SK-N-SH (cell line): Measurements from ENCODE around the gene PALLD. TPM values are rescaled to one million over a fixed set of nuclear protein-coding genes. Genes with fewer than 3 reads are reported as not detected.

ENCODE experiments used
- CTCF ChIA-PET: fragments of 300-600, 350-600 bp; formaldehyde crosslinking; extraction: SDS; loops from one replicate; lab custom pipeline; 2021; lab: Yijun Ruan, JAX
- POLR2A ChIA-PET: fragments of 350-600 bp; sonication (Branson Sonifier 250); formaldehyde crosslinking; extraction: SDS; loops from one replicate; lab custom pipeline; 2020; ENCODE audit warnings: antibody characterized with exemption, inconsistent platforms; lab: Yijun Ruan, JAX
- DNase-seq: peaks from one replicate; pipeline ENCODE4 v3.0.0; 2012
- H2AFZ ChIP-seq: fragments of 200-600 bp; sonication (generic); 2 replicates; pipeline ENCODE4 v1.8.1; 2016; ENCODE audit warnings: antibody characterized with exemption, mild to moderate bottlenecking, low read depth
- H3F3A ChIP-seq: fragments of 200-600 bp; sonication (generic); replicated peaks from 2 replicates; pipeline ENCODE3; 2016; ENCODE audit warnings: antibody characterized with exemption, mild to moderate bottlenecking; ENCODE audit not compliant: insufficient read depth
- H3K27ac ChIP-seq, 2 experiments: fragments of 200-500 bp in 1 of 2; fragments of 200-600 bp in 1 of 2; sonication (Bioruptor generic) in 1 of 2; sonication (generic), shearing (Covaris generic) in 1 of 2; 2 replicates each; pipeline versions ENCODE4 v1.5.1 to v1.6.1; 2014 to 2016; ENCODE audit warnings: low read depth in 2 of 2, inconsistent platforms in 1 of 2, low read length in 1 of 2, mild to moderate bottlenecking in 1 of 2, mixed read lengths in 1 of 2
- H3K27me3 ChIP-seq: fragments of 200-600 bp; sonication (generic), shearing (Covaris generic); 2 replicates; pipeline ENCODE4 v1.6.1; 2016; ENCODE audit warnings: mixed run types; ENCODE audit not compliant: insufficient read depth
- H3K36me3 ChIP-seq, 2 experiments: fragments of 200-500 bp in 1 of 2; fragments of 200-600 bp in 1 of 2; sonication (Bioruptor generic) in 1 of 2; sonication (generic) in 1 of 2; replicated peaks in 1 of 2; 2 replicates each; pipeline versions ENCODE3 to v1.5.1; 2014 to 2016; ENCODE audit warnings: low read length in 1 of 2, mild to moderate bottlenecking in 1 of 2; ENCODE audit not compliant: insufficient read depth in 2 of 2, control insufficient read depth in 1 of 2
- H3K4me1 ChIP-seq, 2 experiments: fragments of 200-500 bp in 1 of 2; fragments of 200-600 bp in 1 of 2; sonication (Bioruptor generic) in 1 of 2; sonication (generic), shearing (Covaris generic) in 1 of 2; 2 replicates each; pipeline versions ENCODE4 v1.5.1 to v1.6.1; 2014 to 2016; ENCODE audit warnings: low read depth in 1 of 2, low read length in 1 of 2, mixed run types in 1 of 2; ENCODE audit not compliant: insufficient read depth in 2 of 2, control insufficient read depth in 1 of 2
- H3K4me2 ChIP-seq: fragments of 200-600 bp; sonication (generic), shearing (Covaris generic); 2 replicates; pipeline ENCODE4 v1.6.1; 2017; ENCODE audit warnings: mixed run types
- H3K4me3 ChIP-seq, 2 experiments: fragments of 200-500 bp in 1 of 2; fragments of 200-600 bp in 1 of 2; sonication (Bioruptor generic) in 1 of 2; sonication (generic), shearing (Covaris generic) in 1 of 2; 2 replicates each; pipeline versions ENCODE4 v1.5.1 to v1.8.1; 2014 to 2016; ENCODE audit warnings: low read depth in 2 of 2, inconsistent platforms in 1 of 2, low read length in 1 of 2, mild to moderate bottlenecking in 1 of 2, mixed read lengths in 1 of 2, moderate library complexity in 1 of 2
- H3K79me2 ChIP-seq: fragments of 200-600 bp; sonication (generic); 2 replicates; pipeline ENCODE4 v1.8.1; 2017; ENCODE audit warnings: mild to moderate bottlenecking; ENCODE audit not compliant: insufficient read depth
- H3K9ac ChIP-seq: fragments of 200-600 bp; sonication (generic); 2 replicates; pipeline ENCODE4 v1.6.1; 2017; ENCODE audit warnings: mixed run types
- H3K9me2 ChIP-seq: fragments of 200-600 bp; sonication (generic); 2 replicates; pipeline ENCODE4 v1.6.1; 2017; ENCODE audit warnings: mixed run types
- H3K9me3 ChIP-seq: fragments of 200-600 bp; sonication (generic); 2 replicates; pipeline ENCODE4 v1.6.1; 2017; ENCODE audit warnings: mixed run types, mild to moderate bottlenecking, moderate library complexity
- H4K20me1 ChIP-seq: fragments of 200-600 bp; sonication (generic); 2 replicates; pipeline ENCODE4 v1.6.1; 2017; ENCODE audit warnings: mild to moderate bottlenecking, mixed run types; ENCODE audit not compliant: insufficient read depth
- EP300 ChIP-seq, 2 experiments: IDR thresholded peaks; 2 replicates each; pipeline versions ENCODE4 v1.4.0 to v1.6.1; 2012; ENCODE audit warnings: borderline replicate concordance in 1 of 2, low read depth in 1 of 2, low read length in 1 of 2
- EZH2phosphoT487 ChIP-seq: fragments of 200-600 bp; sonication (generic); IDR thresholded peaks from 2 replicates; pipeline ENCODE4 v1.6.1; 2017; ENCODE audit warnings: low read depth, mixed run types, mild to moderate bottlenecking, antibody characterized with exemption, moderate library complexity, borderline replicate concordance
- FOSL2 ChIP-seq: IDR thresholded peaks from 2 replicates; pipeline ENCODE4 v1.4.0; 2012; ENCODE audit warnings: low read depth, mild to moderate bottlenecking, moderate library complexity, borderline replicate concordance
- FOXJ3 ChIP-seq: sonication (generic); formaldehyde crosslinking; IDR thresholded peaks from 2 replicates; pipeline ENCODE4 v1.5.1; 2020; ENCODE audit warnings: mild to moderate bottlenecking, missing genetic modification reagents
- FOXM1 ChIP-seq: IDR thresholded peaks from 2 replicates; pipeline ENCODE4 v1.4.0; 2012; ENCODE audit warnings: low read depth, mild to moderate bottlenecking
- GATA2 ChIP-seq: sonication (generic); formaldehyde crosslinking; IDR thresholded peaks from 2 replicates; pipeline ENCODE4 v1.5.0; 2020; ENCODE audit warnings: mild to moderate bottlenecking, missing genetic modification reagents
- IRF3 ChIP-seq: fragments of 150-350 bp; IDR thresholded peaks from 2 replicates; pipeline ENCODE4 v1.6.1; 2016; ENCODE audit warnings: mild to moderate bottlenecking, low read depth, low read length
- JUND ChIP-seq: IDR thresholded peaks from 2 replicates; pipeline ENCODE4 v1.4.0; 2012
- MAX ChIP-seq: IDR thresholded peaks from 2 replicates; pipeline ENCODE4 v1.4.0; 2012; ENCODE audit warnings: low read depth
- MEF2A ChIP-seq: IDR thresholded peaks from 2 replicates; pipeline ENCODE4 v1.4.0; 2012; ENCODE audit warnings: low read depth, borderline replicate concordance
- NFIC ChIP-seq: IDR thresholded peaks from 2 replicates; pipeline ENCODE4 v1.4.0; 2012; ENCODE audit warnings: borderline replicate concordance
- NRF1 ChIP-seq: IDR thresholded peaks from 2 replicates; pipeline ENCODE4 v1.6.1; 2012; ENCODE audit warnings: low read depth, mild to moderate bottlenecking, low read length
- PBX3 ChIP-seq: IDR thresholded peaks from 2 replicates; pipeline ENCODE4; 2012
- RAD21 ChIP-seq: IDR thresholded peaks from 2 replicates; pipeline ENCODE4 v1.6.1; 2012; ENCODE audit warnings: mild to moderate bottlenecking, low read length
- RFX5 ChIP-seq: IDR thresholded peaks from 2 replicates; pipeline ENCODE4 v1.6.1; 2012; ENCODE audit warnings: mild to moderate bottlenecking, improper control_type of control experiment, low read length
- RXRA ChIP-seq: IDR thresholded peaks from 2 replicates; pipeline ENCODE4 v1.4.0; 2012; ENCODE audit warnings: low read depth, mild to moderate bottlenecking, borderline replicate concordance
- SIN3A ChIP-seq: IDR thresholded peaks from 2 replicates; pipeline ENCODE4 v1.6.1; 2012; ENCODE audit warnings: low read depth, mild to moderate bottlenecking, low read length, moderate library complexity, borderline replicate concordance
- SMC3 ChIP-seq: IDR thresholded peaks from 2 replicates; pipeline ENCODE4 v1.6.1; 2012; ENCODE audit warnings: low read depth, low read length, improper control_type of control experiment
- TAF1 ChIP-seq: IDR thresholded peaks from 2 replicates; pipeline ENCODE4 v1.6.1; 2012; ENCODE audit warnings: low read depth, mild to moderate bottlenecking, low read length, moderate library complexity, borderline replicate concordance
- TCF12 ChIP-seq: IDR thresholded peaks from 2 replicates; pipeline ENCODE4 v1.4.0; 2012
- TEAD4 ChIP-seq: IDR thresholded peaks from 2 replicates; pipeline ENCODE4 v1.4.0; 2012; ENCODE audit warnings: mild to moderate bottlenecking, borderline replicate concordance; ENCODE audit not compliant: insufficient read depth
- USF2 ChIP-seq: fragments of 150-350 bp; IDR thresholded peaks from 2 replicates; pipeline ENCODE4 v1.6.1; 2017; ENCODE audit warnings: antibody characterized with exemption, low read length, low read depth, borderline replicate concordance
- YY1 ChIP-seq: IDR thresholded peaks from 2 replicates; pipeline ENCODE4 v1.4.0; 2012; ENCODE audit warnings: low read depth, mild to moderate bottlenecking
- WGBS: methylation state at CpG from one replicate; pipeline ENCODE4 v1.1.6; 2017; ENCODE audit warnings: low lambda C conversion rate; 5-methylcytosine and 5-hydroxymethylcytosine counted together
- polyA plus RNA-seq, 3 experiments: library from polyadenylated mRNA; depleted of rRNA; stranded (reverse); fragments of >200 nt; gene quantifications; 2 replicates each; pipeline ENCODE4 v1.2.3, GENCODE V29; 2012

PALLD gene
- polyA plus RNA-seq, 1 of the 3 experiments (the other 2 are of a cell fraction): 33.0 TPM

- Histone ChIP-seq H3K9me2 (no peaks in the 10 kb centered on the region), H3K4me2 (no peak overlapping the region), H3K4me3 (no peak overlapping the region), H3K36me3 (peaks cover 0 to 3% of the 10 kb centered on the region in 2 experiments), H2AFZ (no peak overlapping the region), H3K4me1 (peaks cover 0 to 13% of the 10 kb centered on the region in 2 experiments; a peak in 2 of 4 replicates), H3K9me3 (no peaks in the 10 kb centered on the region), H3K79me2 (no peaks in the 10 kb centered on the region), H3K9ac (no peak overlapping the region), H4K20me1 (no peaks in the 10 kb centered on the region), H3F3A (peaks cover 29% of the 10 kb centered on the region), H3K27me3 (no peaks in the 10 kb centered on the region), H3K27ac (no peak overlapping the region)
- WGBS: 94% methylated on average over 8 of the region's 10 CpGs
- ChIA-PET CTCF (no interaction called here), POLR2A (no interaction called here)
- no peak for DNase-seq
- no peak for TF ChIP-seq TCF12
- no peak for TF ChIP-seq IRF3
- no peak for TF ChIP-seq FOSL2
- no peak for TF ChIP-seq SMC3
- TF ChIP-seq USF2: no peak
- TF ChIP-seq JUND: no peak
- TF ChIP-seq TEAD4: no peak
- TF ChIP-seq GATA2 (CRISPR knock-in tag): no peak
- no peak for TF ChIP-seq MAX
- TF ChIP-seq NFIC: no peak
- no peak for TF ChIP-seq TAF1
- no peak for TF ChIP-seq EP300 (IDR thresholded peaks at IDR 0.05; ENCODE audit: borderline replicate concordance in 1 of 2, low read depth in 1 of 2, low read length in 1 of 2)
- no peak for TF ChIP-seq SIN3A
- TF ChIP-seq MEF2A: no peak
- TF ChIP-seq FOXM1: no peak
Measured at GRCh38 chr4:168759959-168760527, 263.2 kb downstream of the PALLD start.

GRCh38 chr4:168761066-168761465, 264.2 kb downstream of the PALLD start:
- Histone ChIP-seq H3K79me2 (no peaks in the 10 kb centered on the region), H2AFZ (no peak overlapping the region), H3K36me3 (peaks cover 0 to 3% of the 10 kb centered on the region in 2 experiments), H3K4me3 (no peak overlapping the region), H3K9me2 (no peaks in the 10 kb centered on the region), H3K27ac (no peak overlapping the region), H3K9ac (no peak overlapping the region), H3K27me3 (no peaks in the 10 kb centered on the region), H3F3A (peaks cover 31% of the 10 kb centered on the region), H3K9me3 (no peaks in the 10 kb centered on the region), H3K4me2 (no peak overlapping the region), H4K20me1 (no peaks in the 10 kb centered on the region), H3K4me1 (peaks cover 0 to 7% of the 10 kb centered on the region in 2 experiments; a peak in 1 of 4 replicates)
- POLR2A ChIA-PET: no interaction called here
- DNase-seq: no peak
- WGBS: 92% methylated on average over 4 of the region's 4 CpGs
- CTCF ChIA-PET: no interaction called here
- TF ChIP-seq SMC3 (no peak), MAX (no peak), GATA2 (CRISPR knock-in tag) (no peak), RXRA (no peak), FOXJ3 (CRISPR knock-in tag) (no peak), NRF1 (no peak), RAD21 (no peak), PBX3 (no peak), EZH2phosphoT487 (no peak), NFIC (no peak), RFX5 (no peak), IRF3 (no peak), SIN3A (no peak), YY1 (no peak)
